DMS53 (cell line): ENCODE measurements around the gene F7.

ENCODE experiments used
- DNase-seq: peaks from one replicate; lab custom pipeline; 2025; lab: John Stamatoyannopoulos, UW

The F7 gene

GRCh38 chr13:113117911-113118260 lies 12.3 kb downstream of the F7 start:
- DNase-seq: no peak

- DNase-seq: no peak
These were observed 12.8 kb downstream of the F7 start for GRCh38 chr13:113118261-113119021.

- DNase-seq: no peak
These were observed 13.7 kb downstream of the F7 start for GRCh38 chr13:113119166-113119821.

GRCh38 chr13:113119822-113120189 lies 14.2 kb downstream of the F7 start:
- DNase-seq: no peak

DNA sequence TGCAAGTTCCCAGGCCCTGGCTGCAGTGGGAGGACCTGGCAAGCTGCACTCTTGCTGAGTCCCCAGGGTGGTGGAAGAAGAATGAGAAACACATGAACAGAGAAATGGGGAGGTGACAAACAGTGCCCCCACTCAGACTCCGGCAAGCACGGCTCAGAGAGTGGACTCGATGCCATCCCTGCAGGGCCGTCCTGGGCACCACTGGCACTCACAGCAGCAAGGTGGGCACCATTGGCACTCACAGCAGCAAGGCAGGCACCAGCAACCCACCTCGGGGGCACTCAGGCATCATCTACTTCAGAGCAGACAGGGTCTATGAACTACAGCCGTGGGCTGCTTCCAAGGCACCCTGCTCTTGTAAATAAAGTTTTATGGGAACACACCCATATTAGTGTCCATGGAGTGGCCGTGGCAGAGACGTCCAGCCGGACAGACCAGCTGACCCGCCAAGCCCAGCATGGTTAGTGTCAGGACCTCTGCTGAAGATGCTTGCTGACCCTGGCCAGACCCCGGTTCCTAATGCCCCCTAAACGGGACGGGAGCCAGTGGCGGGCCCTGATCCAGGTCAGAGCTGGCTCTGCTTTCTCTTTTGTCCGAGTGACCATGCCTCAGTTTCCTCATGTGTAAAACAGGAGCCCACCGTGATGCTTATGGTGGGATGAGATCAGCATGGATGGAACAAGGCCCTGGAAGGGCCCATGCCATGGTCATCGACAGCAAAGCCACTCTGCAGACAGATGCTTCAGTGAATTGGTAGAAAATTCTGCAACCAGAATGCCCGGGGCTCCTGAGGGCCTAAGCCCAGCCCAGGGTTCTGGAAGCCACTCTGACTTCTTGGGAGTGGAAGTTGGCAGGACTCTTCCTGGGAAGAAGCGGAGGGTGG lies 14.9 kb downstream of the F7 start:
- DNase-seq: no peak

DNA sequence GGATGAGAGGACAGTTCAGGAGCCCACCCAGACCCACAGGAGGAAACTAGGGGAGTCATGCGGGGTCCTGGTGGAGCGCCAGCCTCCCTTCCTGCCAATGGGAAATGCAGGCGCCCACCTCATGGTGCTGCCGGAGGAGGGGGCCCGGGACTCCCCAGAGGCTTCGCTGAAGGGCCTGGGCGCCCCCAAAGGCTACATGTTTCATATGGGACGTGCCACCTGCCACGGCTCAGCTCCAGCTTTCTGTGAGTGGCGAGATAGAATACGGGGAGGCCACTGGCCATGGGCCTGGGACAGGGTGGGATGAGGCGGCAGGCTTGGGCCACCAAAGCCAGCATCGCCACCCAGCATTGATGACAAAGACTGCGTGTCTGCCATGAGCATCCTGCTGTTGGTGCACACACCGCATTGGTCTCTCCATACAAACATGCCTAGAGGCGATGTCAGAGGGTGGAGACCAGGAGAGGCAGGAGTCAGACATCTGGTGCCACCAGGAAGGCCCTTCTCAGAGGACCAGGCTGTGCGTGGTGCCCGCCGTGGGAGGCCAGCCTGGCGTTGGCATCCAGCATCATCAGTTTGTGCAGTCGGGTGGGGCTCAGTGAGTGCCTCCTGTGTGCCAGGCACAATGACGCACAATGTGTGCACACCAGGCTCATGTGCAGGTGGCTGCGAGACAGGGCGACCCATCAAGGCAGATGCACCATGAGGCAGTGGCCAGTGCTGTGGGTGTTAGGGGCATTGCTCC lies 15.8 kb downstream of the F7 start:
- DNase-seq: no peak

GRCh38 chr13:113121928-113122471 lies 16.4 kb downstream of the F7 start:
- no peak for DNase-seq

DNA sequence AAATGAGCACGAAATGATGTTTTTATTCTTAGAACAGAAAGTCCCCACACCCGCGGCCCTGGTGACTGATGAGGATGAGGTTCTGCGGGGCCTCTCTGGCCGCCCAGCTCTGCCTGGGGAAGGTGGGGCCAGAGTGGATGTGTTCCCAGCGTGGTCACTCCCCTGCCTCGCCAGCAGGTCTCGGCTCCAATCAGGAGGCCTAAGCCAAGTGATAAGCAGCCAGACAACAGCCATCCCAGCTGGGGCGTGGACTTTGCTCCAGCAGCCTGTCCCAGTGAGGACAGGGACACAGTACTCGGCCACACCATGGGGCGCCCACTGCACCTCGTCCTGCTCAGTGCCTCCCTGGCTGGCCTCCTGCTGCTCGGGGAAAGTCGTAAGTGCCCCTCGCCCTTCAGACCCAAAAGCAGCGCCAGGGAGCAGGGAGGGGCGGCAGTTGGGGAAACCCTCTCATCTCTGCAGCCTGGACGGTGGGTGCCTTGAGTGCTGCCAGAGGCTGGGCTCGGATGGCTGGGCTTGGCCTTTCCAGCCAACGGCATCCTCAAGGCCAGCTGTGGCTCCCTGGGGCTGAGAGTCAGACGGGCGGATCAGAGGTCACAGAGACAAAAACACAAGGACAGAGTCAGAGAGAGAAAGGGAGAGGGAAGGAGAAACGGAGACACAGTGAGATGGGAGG lies 17.1 kb downstream of the F7 start, which contains the start of gene F10:
Gene F10 (plus strand): TSS at position 250 of the 676 bp plus-strand sequence. CDS start 57 bp downstream, at position 307.
- DNase-seq: peak; percentile 58

DNA sequence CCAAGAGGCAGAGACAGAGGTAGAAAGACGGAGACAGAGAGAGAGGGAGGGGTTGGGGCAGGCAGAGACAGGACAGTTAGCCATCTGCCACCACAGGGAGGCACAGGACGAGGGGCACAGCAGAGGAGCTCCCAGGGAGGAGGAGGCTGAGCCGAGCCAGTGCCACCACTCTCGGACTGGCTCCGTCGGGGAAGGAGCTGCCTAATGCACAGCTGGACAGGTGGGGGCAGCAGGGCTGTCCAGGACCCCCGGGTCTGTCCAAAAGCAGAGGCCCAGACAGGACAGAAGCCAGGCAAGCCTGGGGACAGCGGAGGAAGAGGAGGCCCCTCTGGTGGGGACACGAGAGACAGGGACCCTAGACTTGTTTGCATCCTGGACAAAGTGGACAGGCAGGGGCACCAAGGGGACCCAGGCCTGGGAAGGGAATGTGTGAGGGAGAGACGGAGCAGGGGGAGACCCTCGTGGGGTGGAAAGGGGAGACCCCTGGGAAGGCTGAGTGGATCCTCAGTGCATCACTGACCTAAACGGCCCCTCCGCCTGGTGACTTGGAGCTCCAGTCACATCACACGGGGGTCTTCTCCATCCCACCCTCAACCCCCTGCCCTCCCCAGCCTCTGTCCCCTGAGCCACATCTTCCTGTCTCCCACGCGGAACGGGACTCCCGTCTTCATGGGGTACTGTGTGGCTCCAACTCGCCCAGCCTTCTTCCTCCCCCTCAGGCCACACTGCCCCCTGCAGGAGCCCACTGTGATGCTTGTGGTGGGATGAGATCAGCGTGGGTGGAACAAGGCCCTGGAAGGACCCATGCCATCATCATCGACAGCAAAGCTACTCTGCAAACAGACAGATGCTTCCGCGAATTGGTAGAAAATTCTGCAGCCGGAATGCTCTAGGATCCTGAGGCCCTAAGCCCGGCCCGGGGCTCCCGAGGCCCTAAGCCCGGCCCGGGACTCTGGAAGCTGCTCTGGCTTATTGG lies 17.9 kb downstream of the F7 start:
- DNase-seq: peak; percentile 2

DNA sequence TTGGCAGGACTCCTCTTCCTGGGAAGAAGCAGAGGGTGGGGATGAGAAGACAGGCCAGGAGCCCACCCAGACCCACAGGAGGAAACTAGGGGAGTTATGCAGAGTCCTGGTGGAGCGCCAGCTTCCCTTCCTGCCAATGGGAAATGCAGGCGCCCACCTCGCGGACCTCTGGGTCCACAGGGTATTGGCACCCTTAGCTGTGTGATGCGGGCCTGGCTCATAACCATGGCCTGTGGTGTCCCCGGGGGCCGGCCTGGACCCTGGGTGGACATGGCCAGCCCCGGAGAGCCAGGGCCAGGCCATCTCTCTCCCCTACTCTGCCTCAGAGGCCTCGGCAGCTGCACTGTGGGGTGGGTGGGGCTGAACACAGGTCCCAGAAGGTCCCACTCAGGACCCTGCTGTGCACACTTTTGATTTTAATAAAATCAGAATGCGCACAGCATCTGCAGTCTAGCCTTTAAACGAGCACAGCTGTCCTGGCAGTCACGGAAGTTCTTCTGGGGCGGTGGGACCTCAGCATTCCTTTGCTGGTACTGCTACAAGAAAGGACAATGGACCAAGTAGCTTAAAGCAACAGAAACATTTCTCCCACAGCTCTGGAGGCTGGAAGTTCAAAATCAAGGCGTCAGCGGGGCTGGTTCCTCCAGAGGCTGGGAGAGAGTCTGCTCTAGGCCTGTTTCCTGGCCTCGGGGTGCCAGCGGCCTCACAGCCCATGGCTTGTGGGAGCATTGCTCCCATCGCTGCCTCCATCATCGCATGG lies 18.8 kb downstream of the F7 start:
- DNase-seq: no peak

DNA sequence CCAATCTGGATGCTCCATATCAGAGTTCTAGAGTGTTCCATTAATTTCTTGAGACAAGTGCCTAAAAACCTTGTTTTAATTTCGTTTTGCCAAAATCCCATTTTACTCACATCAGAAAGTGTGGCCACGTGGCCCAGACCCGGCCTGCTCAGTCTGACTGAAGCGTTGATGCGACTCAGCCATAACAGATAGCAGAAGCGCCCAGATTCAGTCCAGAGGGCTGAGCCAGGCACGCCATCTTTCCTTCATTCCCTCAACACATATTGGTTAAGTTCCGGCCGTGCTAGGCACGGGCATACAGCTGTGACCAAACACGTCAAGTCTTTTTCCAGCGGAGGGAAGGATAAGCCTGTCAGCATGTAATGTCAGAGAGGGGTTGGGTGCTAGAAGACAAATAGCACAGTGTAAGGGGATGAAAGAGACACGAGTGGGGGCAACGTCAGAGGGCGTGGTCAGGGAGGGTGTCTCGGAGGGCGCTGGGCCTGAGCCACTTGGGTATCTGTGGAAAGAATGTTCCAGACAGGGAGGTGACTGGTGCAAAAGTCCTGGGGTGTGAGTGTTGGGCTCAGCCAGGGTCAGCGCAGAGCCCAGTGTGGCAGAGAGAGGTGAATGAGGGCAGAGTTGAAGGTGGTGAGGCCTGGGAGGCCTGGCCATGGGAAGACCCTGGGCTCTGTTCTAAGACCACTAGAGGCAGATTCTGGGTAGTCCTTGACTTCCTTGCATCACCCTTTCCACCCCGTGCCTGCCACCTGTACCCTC lies 20.1 kb downstream of the F7 start:
- DNase-seq: no peak

GRCh38 chr13:113126265-113127150 lies 20.9 kb downstream of the F7 start:
- no peak for DNase-seq

GRCh38 chr13:113129480-113129879 lies 23.9 kb downstream of the F7 start:
- DNase-seq: no peak

DNA sequence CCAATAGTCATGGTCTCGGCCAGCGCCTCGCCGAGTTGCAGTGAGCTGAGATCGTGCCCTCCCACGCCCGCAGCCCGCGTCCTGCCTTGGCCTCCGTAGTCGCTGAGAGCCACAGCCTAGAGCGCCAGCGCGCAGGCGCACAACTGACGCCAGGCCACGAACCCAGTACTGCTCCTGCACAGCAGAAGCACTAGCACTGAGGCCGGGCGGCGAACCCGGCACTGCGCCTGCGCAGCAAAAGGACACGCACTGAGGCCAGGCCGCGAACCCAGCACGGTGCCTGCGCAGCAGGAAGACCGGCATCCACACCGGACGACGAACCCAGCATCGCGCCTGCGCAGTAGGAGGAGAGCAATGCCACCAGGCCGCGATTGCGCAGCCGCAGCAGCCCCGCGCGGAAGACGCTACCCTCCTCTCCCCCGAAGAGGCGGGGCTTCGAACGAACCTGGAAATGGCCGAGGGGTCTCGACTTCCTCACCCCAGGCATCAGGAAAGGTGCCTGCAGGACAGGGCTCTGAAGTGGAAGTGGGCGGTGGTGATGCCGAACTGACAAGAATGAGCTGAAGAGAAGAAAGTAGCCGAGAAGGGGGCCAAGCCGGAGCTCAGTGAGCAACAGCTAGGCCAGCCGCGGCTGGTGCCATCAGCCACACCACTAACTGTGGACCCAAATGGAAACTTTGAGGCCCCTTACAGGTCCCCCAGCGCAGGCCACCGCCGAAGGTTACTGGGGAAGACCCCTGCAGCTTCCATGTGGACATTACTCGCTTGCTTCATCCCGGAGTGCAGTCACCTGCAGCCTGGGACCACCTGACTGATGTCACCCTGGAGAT lies 24.5 kb downstream of the F7 start:
- DNase-seq: no peak

DNA sequence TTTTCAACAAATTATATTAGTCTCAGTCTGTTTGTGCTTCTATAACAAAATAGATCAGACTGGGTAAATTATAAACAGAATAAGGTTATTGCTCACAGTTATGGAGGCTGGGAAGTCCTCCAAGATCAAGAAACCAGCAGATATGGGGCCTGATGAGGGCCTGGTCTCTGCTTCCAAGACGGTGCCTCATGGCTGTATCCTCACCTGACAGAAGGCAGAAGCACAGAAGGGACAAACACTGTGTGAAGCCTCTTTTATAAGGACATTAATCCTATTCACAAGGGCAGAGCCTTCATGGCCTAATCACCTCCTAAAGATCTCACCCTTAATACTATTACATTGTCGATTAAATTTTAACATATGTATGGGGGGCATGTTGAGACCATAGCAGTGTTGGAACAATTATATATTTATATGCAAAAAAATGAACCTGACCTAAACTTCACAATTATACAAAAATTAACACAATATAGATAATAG lies 29.7 kb downstream of the F7 start:
- DNase-seq: no peak

- no peak for DNase-seq
These were observed 32.2 kb downstream of the F7 start for GRCh38 chr13:113137691-113138298.
